C4-2B (cell line): ENCODE data around the gene CDC42SE1.

Experiments used
- CTCF ChIP-seq: fragments of 450-650 bp; conservative IDR thresholded peaks from 2 replicates; pipeline ENCODE4 v1.5.1; 2017; ENCODE audit warnings: mild to moderate bottlenecking
- ZFX ChIP-seq: fragments of 450-650 bp; IDR thresholded peaks from 2 replicates; pipeline ENCODE4 v1.6.1; 2017

- TF ChIP-seq CTCF (no peak), ZFX (no peak)
Observed at GRCh38 chr1:151072224-151072623, 12.8 kb upstream of the CDC42SE1 start.
